IMR-90 (cell line): Measurements from ENCODE around the gene VAT1L. TPM values are rescaled to one million over a fixed set of nuclear protein-coding genes. Genes with fewer than 3 reads are reported as not detected.
A peak's percentile ranks its signal among the peaks of the same experiment; 100 is the strongest.

ENCODE experiments used
- ATAC-seq: fragments of 200-7000 bp; cut with Tn5 transposase; 2 replicates; pipeline ENCODE4 v1.9.1; 2020; ENCODE audit warnings: low read depth, mild to moderate bottlenecking, moderate library complexity
- BruUV-seq: library from RNA; stranded (reverse); fragments of 400-500 nt; replicated peaks from 2 replicates; lab custom pipeline; 2021; lab: Mats Ljungman, UMichigan
- CTCF ChIA-PET: fragments of 300-600 bp; formaldehyde crosslinking; extraction: SDS; loops from one replicate; lab custom pipeline; 2021; ENCODE audit warnings: antibody characterized with exemption; lab: Yijun Ruan, JAX
- POLR2A ChIA-PET: fragments of 300-600 bp; sonication (Branson Sonifier 250); formaldehyde crosslinking; loops from one replicate; lab custom pipeline; 2022; ENCODE audit warnings: antibody characterized with exemption; ENCODE audit not compliant: unreplicated experiment; lab: Charles Lee
- DNase-seq: peaks from one replicate; pipeline ENCODE4 v3.0.0; 2013
- H2AFZ ChIP-seq: replicated peaks from 2 replicates; pipeline ENCODE3; 2013; ENCODE audit warnings: low read length, mild to moderate bottlenecking; ENCODE audit not compliant: poor library complexity
- H2AK5ac ChIP-seq: 2 replicates; pipeline ENCODE4 v1.6.1; 2013; ENCODE audit warnings: low read depth, low read length, inconsistent platforms
- H2AK9ac ChIP-seq: replicated peaks from 2 replicates; pipeline ENCODE3; 2013; ENCODE audit warnings: mild to moderate bottlenecking, low read depth, low read length, moderate library complexity; ENCODE audit not compliant: poor library complexity
- H2BK120ac ChIP-seq: 2 replicates; pipeline ENCODE4 v1.6.1; 2013; ENCODE audit warnings: low read depth, low read length, inconsistent platforms
- H2BK15ac ChIP-seq: 3 replicates; pipeline ENCODE4 v1.6.1; 2013; ENCODE audit warnings: low read depth, low read length, inconsistent platforms
- H2BK20ac ChIP-seq: 2 replicates; pipeline ENCODE4 v1.6.1; 2013; ENCODE audit warnings: low read depth, mild to moderate bottlenecking, inconsistent platforms, low read length, moderate library complexity
- H2BK5ac ChIP-seq: 2 replicates; pipeline ENCODE4 v1.6.1; 2013; ENCODE audit warnings: mild to moderate bottlenecking, low read depth, low read length, inconsistent platforms; ENCODE audit not compliant: poor library complexity, severe bottlenecking
- H3K14ac ChIP-seq: replicated peaks from 2 replicates; pipeline ENCODE4 v1.6.1; 2013; ENCODE audit warnings: low read depth, low read length, inconsistent platforms
- H3K18ac ChIP-seq: 2 replicates; pipeline ENCODE4 v1.6.1; 2013; ENCODE audit warnings: low read depth, low read length, control low read depth
- H3K23ac ChIP-seq: 2 replicates; pipeline ENCODE4 v1.6.1; 2013; ENCODE audit warnings: low read depth, low read length, inconsistent platforms
- H3K27ac ChIP-seq: 2 replicates; pipeline ENCODE4 v1.5.1; 2013; ENCODE audit warnings: mild to moderate bottlenecking, control low read depth, low read length; ENCODE audit not compliant: insufficient read depth
- H3K27me3 ChIP-seq: 2 replicates; pipeline ENCODE4 v1.6.1; 2013; ENCODE audit warnings: low read length; ENCODE audit not compliant: control insufficient read depth, insufficient read depth
- H3K36me3 ChIP-seq: 2 replicates; pipeline ENCODE4 v1.6.1; 2013; ENCODE audit warnings: low read length, mixed read lengths; ENCODE audit not compliant: control insufficient read depth, insufficient read depth
- H3K4ac ChIP-seq: 2 replicates; pipeline ENCODE4 v1.6.1; 2013; ENCODE audit warnings: low read depth, low read length, inconsistent platforms
- H3K4me1 ChIP-seq: 2 replicates; pipeline ENCODE4 v1.6.1; 2013; ENCODE audit warnings: low read length, mixed read lengths; ENCODE audit not compliant: control insufficient read depth, insufficient read depth
- H3K4me2 ChIP-seq: 2 replicates; pipeline ENCODE4 v1.6.1; 2013; ENCODE audit warnings: low read depth, mild to moderate bottlenecking, control low read depth, low read length, moderate library complexity
- H3K4me3 ChIP-seq: 2 replicates; pipeline ENCODE4 v1.5.1; 2013; ENCODE audit warnings: low read depth, mild to moderate bottlenecking, control low read depth, low read length, moderate library complexity; ENCODE audit not compliant: insufficient read depth
- H3K56ac ChIP-seq: 2 replicates; pipeline ENCODE4 v1.6.1; 2013; ENCODE audit warnings: low read length, inconsistent platforms; ENCODE audit not compliant: insufficient read depth; ENCODE audit errors: extremely low read depth
- H3K79me1 ChIP-seq, 2 experiments: 2 replicates each; pipeline ENCODE4 v1.6.1; 2013; ENCODE audit warnings: low read length in 2 of 2, inconsistent platforms in 1 of 2, low read depth in 1 of 2
- H3K9ac ChIP-seq: 2 replicates; pipeline ENCODE4 v1.6.1; 2013; ENCODE audit warnings: low read depth, low read length, control low read depth
- H3K9me1 ChIP-seq: 2 replicates; pipeline ENCODE4 v1.6.1; 2013; ENCODE audit warnings: low read length, inconsistent platforms; ENCODE audit not compliant: insufficient read depth
- H3K9me3 ChIP-seq: 2 replicates; pipeline ENCODE4 v1.6.1; 2013; ENCODE audit warnings: low read length; ENCODE audit not compliant: control insufficient read depth, insufficient read depth
- H4K20me1 ChIP-seq: 2 replicates; pipeline ENCODE4 v1.6.1; 2013; ENCODE audit warnings: low read length, inconsistent platforms; ENCODE audit not compliant: insufficient read depth
- H4K5ac ChIP-seq: 2 replicates; pipeline ENCODE4 v1.6.1; 2013; ENCODE audit warnings: mild to moderate bottlenecking, low read depth, low read length, control low read depth
- H4K8ac ChIP-seq, 2 experiments: 2 replicates each; pipeline ENCODE4 v1.6.1; 2013; ENCODE audit warnings: low read depth in 2 of 2, low read length in 2 of 2, control low read depth in 1 of 2, inconsistent platforms in 1 of 2
- H4K91ac ChIP-seq: 2 replicates; pipeline ENCODE4 v1.6.1; 2013; ENCODE audit warnings: low read depth, low read length, inconsistent platforms; ENCODE audit not compliant: insufficient read depth
- CEBPB ChIP-seq: IDR thresholded peaks from 2 replicates; pipeline ENCODE4 v1.6.1; 2012; ENCODE audit warnings: low read depth, low read length, improper control_type of control experiment
- WGBS, 2 experiments: methylation state at CpG; one replicate each; pipeline versions ENCODE4 v1.1.5 to v1.1.7; 2013; ENCODE audit warnings: missing lambda C conversion rate in 2 of 2; ENCODE audit not compliant: insufficient read length in 1 of 2; ENCODE audit errors: extremely low coverage in 2 of 2; 5-methylcytosine and 5-hydroxymethylcytosine counted together
- dilution Hi-C: fragments of 300-500 bp; cut with HindIII; formaldehyde crosslinking; loops from one replicate; pipeline ENCODE4 v1.14.3; 2018; ENCODE audit warnings: low sequenced_read_pairs; ENCODE audit not compliant: unreplicated experiment
- in situ Hi-C: fragments of 300-500 bp; cut with MboI; formaldehyde crosslinking; loops from 3 replicates; pipeline ENCODE4 v1.14.3; 2019; ENCODE audit warnings: low sequenced_read_pairs, inconsistent platforms, mixed read lengths
- intact Hi-C: fragments of 100-400 bp; cut with micrococcal nuclease; formaldehyde crosslinking; loops from 2 replicates; pipeline ENCODE4 v1.10.0; 2022
- polyA plus RNA-seq, 3 experiments: library from polyadenylated mRNA; depleted of rRNA; stranded (reverse); fragments of >200 nt; gene quantifications; 2 replicates each; pipeline ENCODE4 v1.2.3, GENCODE V29; 2012; ENCODE audit warnings: low replicate concordance in 1 of 3
- total RNA-seq: library from RNA; depleted of rRNA; stranded (reverse); fragments of >200 nt; gene quantifications from 2 replicates; pipeline ENCODE4 v1.2.3, GENCODE V29; 2012

The VAT1L gene
- total and polyA plus RNA-seq, 2 of the 4 experiments (the other 2 are of a cell fraction), result 15.4 to 18.5 TPM

DNA sequence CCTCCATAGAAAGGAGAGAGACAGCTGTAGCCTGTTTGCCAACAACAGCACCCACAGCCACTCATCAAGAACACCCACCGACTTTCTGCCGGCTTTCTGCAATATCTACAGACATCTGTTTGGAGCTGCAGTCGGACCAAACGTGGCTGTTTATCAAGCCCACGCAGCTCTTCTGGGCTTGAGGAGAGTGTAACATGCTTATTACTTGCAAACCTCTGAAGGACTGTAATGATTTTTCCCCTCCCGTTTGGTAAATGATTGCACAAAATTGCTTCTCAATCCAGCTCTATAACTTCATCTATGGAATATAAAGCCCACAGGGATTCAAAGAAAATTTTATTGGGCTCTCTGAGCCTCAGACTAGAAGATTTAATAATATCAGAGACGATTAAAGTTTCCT is 100.5 kb downstream of the VAT1L start:
- Histone ChIP-seq H3K27ac (no peak overlapping the region), H3K9ac (no peak overlapping the region), H3K23ac (no peak overlapping the region), H4K91ac (0 out of 2 replicates have a peak overlapping the region, but pooled peaks have one; percentile 11), H2BK5ac (no peak overlapping the region), H3K36me3 (no peaks in the 10 kb centered on the region; the same call in 1 of the 2 replicates), H3K4me1 (peaks cover 4% of the 10 kb centered on the region; the same call in 1 of the 2 replicates), H2BK120ac (no peak overlapping the region), H2AK5ac (no peak overlapping the region), H3K9me1 (no peaks in the 10 kb centered on the region), H3K9me3 (no peaks in the 10 kb centered on the region), H3K79me1 (no peaks in the 10 kb centered on the region), H2AFZ (peak overlapping the region; percentile 58), H4K20me1 (no peaks in the 10 kb centered on the region), H3K14ac (no peak overlapping the region; the same call in 1 of the 2 replicates), H3K18ac (peak overlapping the region; percentile 64; the same call in 1 of the 2 replicates), H2AK9ac (no peak overlapping the region), H4K5ac (no peak overlapping the region), H4K8ac (no peak overlapping the region), H2BK15ac (no peak overlapping the region), H2BK20ac (no peak overlapping the region), H3K4me3 (no peak overlapping the region), H3K27me3 (no peaks in the 10 kb centered on the region), H3K4ac (no peak overlapping the region), H3K56ac (no peak overlapping the region), H3K4me2 (peak overlapping the region; percentile 12; the same call in 1 of the 2 replicates)
- DNase-seq (peak; percentile 45), ATAC-seq (peak; percentile 66)
- no TSS peak for BruUV-seq
- TF ChIP-seq CEBPB, result no peak
- ChIA-PET CTCF (interaction anchor here (1.3 kb wide), 1 partner anchor 10 kb away, joined by 3 read pairs; no protein-coding TSS in a partner anchor), POLR2A (no interaction called here)
- no CpG with 5 or more reads among the region's 7 CpGs for WGBS, 2 experiments
- dilution Hi-C loops, result no loop called here
- intact Hi-C loops, result no loop called here
- in situ Hi-C loops, result no loop called here
